B cell (primary cell): Measurements from ENCODE around the gene ZFC3H1.

Experiments
- CTCF ChIP-seq: fragments of 200-600 bp; IDR thresholded peaks from one replicate; pipeline ENCODE4 v1.8.0; 2022; ENCODE audit warnings: antibody characterized with exemption, mild to moderate bottlenecking
- EZH2 ChIP-seq: IDR thresholded peaks from 2 replicates; pipeline ENCODE4 v1.6.1; 2012; ENCODE audit warnings: borderline replicate concordance, low read depth, mild to moderate bottlenecking, moderate library complexity, low read length; ENCODE audit not compliant: insufficient read depth, poor library complexity, severe bottlenecking

DNA sequence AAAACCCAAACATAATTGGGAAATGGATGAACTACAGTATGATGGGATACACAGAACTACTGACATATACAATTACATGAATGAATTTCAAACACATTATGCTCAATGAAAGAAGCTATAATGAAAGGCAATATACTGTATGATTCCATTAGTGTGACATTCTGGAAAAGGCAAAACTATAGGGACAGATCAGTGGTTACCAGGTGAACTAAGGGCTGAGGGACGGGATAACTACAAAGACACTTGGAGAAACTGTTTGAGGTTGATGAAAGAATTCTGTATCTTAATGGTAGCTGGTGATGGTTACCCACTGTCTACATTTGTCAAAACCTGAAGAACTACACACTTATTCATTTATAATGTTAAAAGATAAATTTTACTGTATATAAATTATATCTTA, 7.7 kb downstream of the ZFC3H1 start:
- TF ChIP-seq CTCF (no peak), EZH2 (no peak)
